H9 (cell line): ENCODE data around the gene DLGAP4. TPM values are rescaled to one million over a fixed set of nuclear protein-coding genes. Genes with fewer than 3 reads are reported as not detected.

Experiments
- DNase-seq: peaks from one replicate; pipeline ENCODE4 v3.0.0-alpha.2; 2017
- H2AFZ ChIP-seq: one replicate; pipeline ENCODE4 v1.6.1; 2013; ENCODE audit warnings: mild to moderate bottlenecking, low read length, control low read depth, moderate library complexity
- H2AK5ac ChIP-seq: 2 replicates; pipeline ENCODE4 v1.6.1; 2013; ENCODE audit warnings: low read length, control low read depth, mixed read lengths; ENCODE audit not compliant: insufficient read length
- H2BK120ac ChIP-seq: one replicate; pipeline ENCODE4 v1.6.1; 2013; ENCODE audit warnings: low read depth, mild to moderate bottlenecking, low read length, control low read depth, inconsistent platforms; ENCODE audit not compliant: poor library complexity, severe bottlenecking
- H2BK12ac ChIP-seq: 2 replicates; pipeline ENCODE4 v1.6.1; 2013; ENCODE audit warnings: low read length, control low read depth, mixed read lengths, low read depth; ENCODE audit not compliant: insufficient read length
- H2BK15ac ChIP-seq: 2 replicates; pipeline ENCODE4 v1.6.1; 2013; ENCODE audit warnings: low read depth, low read length, control low read depth
- H2BK20ac ChIP-seq: one replicate; pipeline ENCODE4 v1.6.1; 2013; ENCODE audit warnings: low read depth, mild to moderate bottlenecking, low read length, control low read depth, inconsistent platforms; ENCODE audit not compliant: poor library complexity, severe bottlenecking
- H2BK5ac ChIP-seq: 2 replicates; pipeline ENCODE4 v1.6.1; 2013; ENCODE audit warnings: low read length, control low read depth, mixed read lengths; ENCODE audit not compliant: insufficient read length
- H3K14ac ChIP-seq: 2 replicates; pipeline ENCODE4 v1.6.1; 2013; ENCODE audit warnings: low read length, control low read depth; ENCODE audit not compliant: insufficient read depth
- H3K18ac ChIP-seq: 2 replicates; pipeline ENCODE4 v1.6.1; 2013; ENCODE audit warnings: low read depth, mild to moderate bottlenecking, mixed read lengths, low read length, control low read depth; ENCODE audit not compliant: insufficient read length
- H3K23ac ChIP-seq: 2 replicates; pipeline ENCODE4 v1.6.1; 2013; ENCODE audit warnings: low read length, control low read depth, mixed read lengths, low read depth; ENCODE audit not compliant: insufficient read length
- H3K23me2 ChIP-seq: 2 replicates; pipeline ENCODE4 v1.6.1; 2013; ENCODE audit warnings: low read depth, mild to moderate bottlenecking, mixed read lengths, low read length, control low read depth; ENCODE audit not compliant: insufficient read length, poor library complexity, severe bottlenecking
- H3K27ac ChIP-seq: 2 replicates; pipeline ENCODE4 v1.5.1; 2013; ENCODE audit warnings: low read length, control low read depth, mixed read lengths, low read depth; ENCODE audit not compliant: insufficient read length
- H3K27me3 ChIP-seq: 2 replicates; pipeline ENCODE4 v1.6.1; 2013; ENCODE audit warnings: low read length, control low read depth, inconsistent platforms; ENCODE audit not compliant: insufficient read depth
- H3K4ac ChIP-seq: 2 replicates; pipeline ENCODE4 v1.6.1; 2013; ENCODE audit warnings: low read depth, mild to moderate bottlenecking, control low read depth, inconsistent platforms, low read length, moderate library complexity
- H3K4me1 ChIP-seq: 2 replicates; pipeline ENCODE4 v1.6.1; 2013; ENCODE audit warnings: low read length, control low read depth, inconsistent platforms; ENCODE audit not compliant: insufficient read depth
- H3K4me2 ChIP-seq: 2 replicates; pipeline ENCODE4 v1.6.1; 2013; ENCODE audit warnings: low read length, control low read depth, mixed read lengths; ENCODE audit not compliant: insufficient read length, insufficient read depth
- H3K56ac ChIP-seq: 2 replicates; pipeline ENCODE4 v1.6.1; 2013; ENCODE audit warnings: low read depth, mild to moderate bottlenecking, mixed read lengths, low read length, control low read depth; ENCODE audit not compliant: insufficient read length
- H3K79me1 ChIP-seq: 2 replicates; pipeline ENCODE4 v1.6.1; 2013; ENCODE audit warnings: low read depth, mild to moderate bottlenecking, moderate library complexity, low read length, control low read depth, inconsistent platforms; ENCODE audit not compliant: insufficient read depth, poor library complexity, severe bottlenecking
- H3K79me2 ChIP-seq: 2 replicates; pipeline ENCODE4 v1.6.1; 2013; ENCODE audit warnings: low read length, control low read depth, inconsistent platforms; ENCODE audit not compliant: insufficient read depth
- H3K9ac ChIP-seq: 2 replicates; pipeline ENCODE4 v1.6.1; 2013; ENCODE audit warnings: low read length, control low read depth, mixed read lengths; ENCODE audit not compliant: insufficient read length; ENCODE audit errors: extremely low read depth
- H3K9me3 ChIP-seq: one replicate; pipeline ENCODE4 v1.6.1; 2013; ENCODE audit warnings: low read depth, low read length, inconsistent platforms; ENCODE audit not compliant: control insufficient read depth
- H3T11ph ChIP-seq: one replicate; pipeline ENCODE4 v1.6.1; 2013; ENCODE audit warnings: mild to moderate bottlenecking, low read length, control low read depth, inconsistent platforms
- H4K20me1 ChIP-seq: one replicate; pipeline ENCODE4 v1.6.1; 2013; ENCODE audit not compliant: control insufficient read depth, insufficient read length, insufficient read depth
- H4K5ac ChIP-seq: 2 replicates; pipeline ENCODE4 v1.6.1; 2013; ENCODE audit warnings: low read depth, mild to moderate bottlenecking, mixed read lengths, low read length, control low read depth; ENCODE audit not compliant: insufficient read length
- H4K8ac ChIP-seq: replicated peaks from 2 replicates; pipeline ENCODE4 v1.6.1; 2013; ENCODE audit warnings: low read length, control low read depth, mixed read lengths, low read depth; ENCODE audit not compliant: insufficient read length
- H4K91ac ChIP-seq: 2 replicates; pipeline ENCODE4 v1.6.1; 2013; ENCODE audit warnings: low read depth, mild to moderate bottlenecking, moderate library complexity, mixed read lengths, low read length, control low read depth; ENCODE audit not compliant: insufficient read length
- H3K27ac Mint-ChIP-seq, 3 experiments: 2 replicates in 2 of 3; 3 replicates in 1 of 3; pipeline ENCODE4 v1.8.0; 2020 to 2021; ENCODE audit warnings: mixed read lengths in 3 of 3, mild to moderate bottlenecking in 1 of 3, moderate library complexity in 1 of 3
- H3K27me3 Mint-ChIP-seq: 2 replicates; pipeline ENCODE4 v1.8.0; 2021; ENCODE audit warnings: low read depth, mild to moderate bottlenecking, moderate library complexity, mixed read lengths
- H3K36me3 Mint-ChIP-seq, 3 experiments: 2 replicates in 2 of 3; 3 replicates in 1 of 3; pipeline ENCODE4 v1.8.0; 2020 to 2021; ENCODE audit warnings: low read depth in 3 of 3, mixed read lengths in 3 of 3; ENCODE audit not compliant: insufficient read depth in 1 of 3
- H3K4me1 Mint-ChIP-seq, 2 experiments: 2 replicates each; pipeline ENCODE4 v1.8.0; 2020; ENCODE audit warnings: mixed read lengths in 2 of 2
- H3K4me3 Mint-ChIP-seq, 2 experiments: 2 replicates in 1 of 2; 3 replicates in 1 of 2; pipeline ENCODE4 v1.8.0; 2020 to 2021; ENCODE audit warnings: mild to moderate bottlenecking in 2 of 2, mixed read lengths in 2 of 2, moderate library complexity in 1 of 2
- H3K9me3 Mint-ChIP-seq, 2 experiments: 2 replicates in 1 of 2; 3 replicates in 1 of 2; pipeline ENCODE4 v1.8.0; 2020; ENCODE audit warnings: mild to moderate bottlenecking in 2 of 2, mixed read lengths in 2 of 2, moderate library complexity in 1 of 2
- WGBS: extraction: QIAGEN DNeasy Blood & Tissue Kit; methylation state at CpG from one replicate; pipeline ENCODE4 v1.1.7; 2013; ENCODE audit warnings: missing lambda C conversion rate, low lambda C conversion rate, mixed read lengths; ENCODE audit not compliant: insufficient read length; ENCODE audit errors: extremely low coverage; 5-methylcytosine and 5-hydroxymethylcytosine counted together
- total RNA-seq: library from RNA; stranded (reverse); gene quantifications from 2 replicates; pipeline ENCODE4 v1.2.1, GENCODE V29; 2021
- TF ChIP-seq, protein P1 (sequence below): fragments of 200-600 bp; sonication (generic); conservative IDR thresholded peaks from 3 replicates; pipeline ENCODE4 v1.8.0; 2021; ENCODE audit warnings: antibody characterized with exemption, mild to moderate bottlenecking

The DLGAP4 gene
- total RNA-seq, 1 experiment from 2014 or later = 48.0 TPM

DNA sequence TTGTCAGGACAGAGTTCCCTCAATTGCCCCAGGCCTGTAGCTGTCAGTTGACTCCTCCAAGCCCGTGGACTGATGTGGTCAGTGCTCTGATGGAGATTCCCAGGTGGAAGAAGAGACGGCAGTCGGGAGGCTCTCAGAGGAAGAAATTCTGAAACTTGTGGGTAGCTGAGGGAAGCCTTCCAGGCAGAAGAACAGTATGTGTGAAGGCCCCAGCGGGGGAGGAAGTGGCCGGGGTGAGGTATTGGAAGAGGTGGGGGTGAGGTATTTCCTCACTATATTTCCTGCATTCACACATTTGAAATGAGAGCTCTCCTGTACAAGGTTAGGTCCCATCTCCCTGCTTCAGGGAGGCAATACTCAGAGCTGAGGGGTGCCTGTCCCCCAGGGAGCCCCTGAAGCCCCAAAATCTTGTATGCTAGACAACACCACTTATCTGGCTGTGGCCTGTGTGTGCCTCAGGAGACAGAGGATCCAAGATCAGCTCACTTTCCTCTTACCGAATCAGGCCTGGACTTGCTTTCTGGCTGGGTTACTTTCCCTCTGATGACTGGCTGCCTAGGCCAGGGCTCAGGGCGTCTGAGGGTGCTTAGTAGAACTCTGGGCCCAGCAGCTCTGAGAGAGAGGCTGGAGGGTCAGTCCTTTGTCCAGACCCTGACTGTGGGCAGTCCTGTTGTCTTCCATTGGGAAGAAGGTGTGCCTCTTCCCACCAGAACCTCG, 185.9 kb downstream of the DLGAP4 start:
- DNase-seq = no peak
- Histone ChIP-seq H4K5ac (no peak overlapping the region), H2BK15ac (no peak overlapping the region), H2AK5ac (no peak overlapping the region), H3K4me1 (no peaks in the 10 kb centered on the region), H3K4me2 (no peak overlapping the region), H2BK120ac (no peak overlapping the region), H2BK12ac (no peak overlapping the region), H3K79me1 (no peaks in the 10 kb centered on the region), H4K20me1 (no peaks in the 10 kb centered on the region), H2BK20ac (no peak overlapping the region), H3K23me2 (no peaks in the 10 kb centered on the region), H3K56ac (no peak overlapping the region), H3K27ac (no peak overlapping the region), H3K4ac (no peak overlapping the region), H2BK5ac (no peak overlapping the region), H3T11ph (no peak overlapping the region), H4K91ac (no peak overlapping the region), H4K8ac (no peak overlapping the region), H2AFZ (no peak overlapping the region), H3K79me2 (no peaks in the 10 kb centered on the region), H3K9me3 (no peaks in the 10 kb centered on the region), H3K23ac (no peak overlapping the region), H3K27me3 (no peaks in the 10 kb centered on the region), H3K18ac (no peak overlapping the region), H3K9ac (no peak overlapping the region), H3K14ac (no peak overlapping the region)
- Mint-ChIP-seq H3K4me1 (peaks cover 14 to 17% of the 10 kb centered on the region in 2 experiments), H3K36me3 (peaks cover 4 to 17% (median 16%) of the 10 kb centered on the region in 3 experiments; a peak in 6 of 7 replicates), H3K4me3 (no peak overlapping the region), H3K9me3 (no peaks in the 10 kb centered on the region), H3K27ac (peak overlapping the region in 2 of 3 experiments; percentile 52 to 65; a peak in 4 of 7 replicates), H3K27me3 (no peaks in the 10 kb centered on the region)
- WGBS = no CpG with 5 or more reads among the region's 8 CpGs
- TF ChIP-seq, protein P1, sequence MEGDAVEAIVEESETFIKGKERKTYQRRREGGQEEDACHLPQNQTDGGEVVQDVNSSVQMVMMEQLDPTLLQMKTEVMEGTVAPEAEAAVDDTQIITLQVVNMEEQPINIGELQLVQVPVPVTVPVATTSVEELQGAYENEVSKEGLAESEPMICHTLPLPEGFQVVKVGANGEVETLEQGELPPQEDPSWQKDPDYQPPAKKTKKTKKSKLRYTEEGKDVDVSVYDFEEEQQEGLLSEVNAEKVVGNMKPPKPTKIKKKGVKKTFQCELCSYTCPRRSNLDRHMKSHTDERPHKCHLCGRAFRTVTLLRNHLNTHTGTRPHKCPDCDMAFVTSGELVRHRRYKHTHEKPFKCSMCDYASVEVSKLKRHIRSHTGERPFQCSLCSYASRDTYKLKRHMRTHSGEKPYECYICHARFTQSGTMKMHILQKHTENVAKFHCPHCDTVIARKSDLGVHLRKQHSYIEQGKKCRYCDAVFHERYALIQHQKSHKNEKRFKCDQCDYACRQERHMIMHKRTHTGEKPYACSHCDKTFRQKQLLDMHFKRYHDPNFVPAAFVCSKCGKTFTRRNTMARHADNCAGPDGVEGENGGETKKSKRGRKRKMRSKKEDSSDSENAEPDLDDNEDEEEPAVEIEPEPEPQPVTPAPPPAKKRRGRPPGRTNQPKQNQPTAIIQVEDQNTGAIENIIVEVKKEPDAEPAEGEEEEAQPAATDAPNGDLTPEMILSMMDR = no peak
